ENCODE measurements around the gene ARSI.
A peak's percentile ranks its signal among the peaks of the same experiment; 100 is the strongest.

Gene ARSI

GRCh38 chr5:150246429-150246828 lies 56.3 kb downstream of the ARSI start:
- H3K4me3 Mint-ChIP-seq: no peak overlapping the region
- H3K27ac Mint-ChIP-seq: peak overlapping the region; percentile 78
- no peaks in the 10 kb centered on the region for H3K27me3 Mint-ChIP-seq (ENCODE audit: low read depth, poor library complexity)
- no peak for TF ChIP-seq CTCF (IDR thresholded peaks at IDR 0.05)
- no peaks in the 10 kb centered on the region for H3K9me3 Mint-ChIP-seq
- H3K4me1 Mint-ChIP-seq: peaks cover 55% of the 10 kb centered on the region
- no peak for DNase-seq
- H3K36me3 Mint-ChIP-seq (ENCODE audit: low read depth): no peaks in the 10 kb centered on the region

Measured in nephron progenitor cell (in vitro differentiated cells).